ENCODE measurements around the gene NFX1.

- TF ChIP-seq CTCF (IDR thresholded peaks at IDR 0.05) = no peak
- TF ChIP-seq POLR2A (IDR thresholded peaks at IDR 0.05) = no peak
Observed at GRCh38 chr9:33393581-33393980, 103.3 kb downstream of the NFX1 start.
